Fibroblast of skin of left quadriceps (primary cell): ENCODE data around the gene EHD4.

Source experiments
- DNase-seq, 2 experiments: peaks; one replicate each; pipeline ENCODE4 v3.0.0-alpha.2; 2013; ENCODE audit warnings: low read depth in 2 of 2

EHD4 gene

DNA sequence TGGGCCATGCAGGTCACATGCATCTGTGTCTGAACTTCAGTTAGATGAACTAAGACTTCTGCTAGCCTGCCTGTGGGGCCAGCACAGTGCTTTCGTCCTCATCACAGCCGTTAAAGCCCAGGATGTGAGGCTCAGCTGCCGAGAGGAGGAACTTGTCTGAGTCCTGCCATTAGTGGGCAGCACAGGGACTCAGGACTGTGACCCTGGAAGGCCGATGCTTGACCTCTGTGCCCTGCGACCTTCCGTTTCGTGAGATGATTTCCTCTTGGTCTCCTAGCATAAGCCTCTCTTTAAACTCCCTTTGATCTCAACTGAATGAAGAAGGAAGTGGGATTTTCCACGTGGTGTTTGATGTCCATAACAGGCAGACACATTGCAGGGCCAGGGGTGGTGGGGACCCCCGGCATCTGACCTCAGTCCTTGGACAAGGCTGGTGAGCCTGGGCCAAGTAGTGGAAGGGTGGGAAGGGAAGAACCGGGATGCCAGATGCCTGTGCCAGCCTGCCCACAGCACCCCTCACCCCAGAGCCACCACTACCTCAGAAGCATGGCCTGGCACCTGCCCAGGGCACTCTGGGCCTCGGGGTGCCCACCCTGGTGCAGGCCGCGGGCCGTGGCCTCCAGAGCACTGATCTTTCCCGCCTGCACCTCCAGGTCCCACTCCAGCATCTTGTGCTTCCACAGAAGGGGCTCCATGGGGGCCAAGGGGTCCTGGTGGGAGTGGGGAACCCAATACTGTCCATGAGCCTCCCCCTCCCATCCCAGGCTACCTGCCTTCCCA, 112.1 kb downstream of the EHD4 start:
- DNase-seq, result no peak

DNA sequence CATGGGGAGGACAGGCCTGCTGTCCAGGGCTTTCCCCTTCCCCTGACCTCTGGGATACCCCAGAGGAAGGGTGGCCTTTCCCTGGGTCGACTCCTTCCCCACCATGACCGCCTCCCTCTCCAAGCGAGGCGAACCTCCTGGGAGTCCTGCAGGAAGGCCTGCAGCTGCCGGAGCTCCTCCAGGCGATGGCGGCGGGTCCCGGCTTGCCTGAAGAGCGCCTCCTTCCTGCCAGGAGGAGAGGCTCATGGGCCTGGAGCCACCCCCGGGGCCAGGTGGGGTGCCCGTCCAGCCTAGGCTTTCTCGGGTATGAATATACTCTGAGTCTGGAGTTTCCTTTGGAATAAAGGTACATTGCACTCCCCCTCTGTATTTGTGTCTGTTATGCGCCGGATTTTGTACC, 113.6 kb downstream of the EHD4 start:
- no peak for DNase-seq

DNA sequence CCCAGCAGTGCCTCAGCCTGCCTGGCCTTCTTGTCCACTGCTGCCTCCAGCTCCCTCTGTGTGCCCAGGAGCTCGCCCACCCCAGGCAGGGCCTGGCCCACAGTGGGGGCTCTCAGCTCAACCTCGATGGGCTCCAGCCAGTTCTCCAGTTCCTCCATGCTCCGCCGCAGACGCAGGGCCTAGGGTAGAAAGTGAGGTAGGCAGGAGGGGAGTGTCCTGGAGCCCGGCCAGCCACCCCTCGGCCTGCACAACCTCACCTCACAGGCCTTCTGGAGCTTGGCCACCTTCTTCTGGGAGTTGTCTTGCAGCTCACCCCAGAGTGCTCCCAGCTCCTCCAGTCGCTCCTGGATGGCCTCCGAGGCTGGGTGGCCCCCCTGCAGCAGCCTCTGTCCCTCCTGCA, 115.0 kb downstream of the EHD4 start:
- DNase-seq, result no peak

DNA sequence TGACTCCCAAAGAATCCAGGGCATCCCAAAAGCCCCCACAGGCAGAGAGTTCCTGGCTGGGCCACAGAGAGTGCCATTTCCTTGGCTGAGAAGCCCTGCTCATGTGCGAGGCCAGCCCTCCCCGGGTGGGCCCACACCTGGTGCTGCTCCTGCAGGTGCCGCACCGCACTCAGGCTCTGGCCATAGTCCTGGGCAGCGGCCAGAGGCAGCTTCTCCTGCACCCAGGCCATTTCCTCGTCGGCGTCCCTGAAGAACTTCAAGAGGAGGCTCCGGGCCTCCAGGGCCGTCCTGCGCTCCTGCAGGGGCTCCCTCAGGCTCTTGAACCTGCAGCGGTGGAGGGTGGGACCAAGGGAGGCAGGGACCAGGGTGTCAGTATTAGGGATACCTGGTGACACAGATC, 115.6 kb downstream of the EHD4 start:
- DNase-seq, result no peak

DNA sequence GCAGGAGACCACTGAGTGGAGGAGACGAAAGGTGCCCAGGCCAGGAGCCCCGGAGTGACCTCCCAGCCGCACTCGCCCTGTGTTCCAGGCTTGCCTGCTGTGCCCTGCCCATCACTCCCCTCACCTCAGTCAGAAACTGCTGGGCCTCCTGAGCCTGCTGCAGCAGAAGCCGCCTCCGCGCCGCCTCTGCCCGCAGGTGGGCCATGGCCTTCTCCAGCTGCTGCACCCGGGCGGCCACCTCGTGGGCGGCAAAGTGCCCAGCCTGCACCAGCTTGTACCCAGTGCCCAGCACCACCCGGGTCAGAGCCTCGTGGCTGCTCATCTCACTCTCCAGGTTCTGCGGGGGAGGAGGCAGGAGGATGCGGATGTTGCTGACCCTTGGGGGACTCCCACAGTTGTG, 116.1 kb downstream of the EHD4 start:
- no peak for DNase-seq

DNA sequence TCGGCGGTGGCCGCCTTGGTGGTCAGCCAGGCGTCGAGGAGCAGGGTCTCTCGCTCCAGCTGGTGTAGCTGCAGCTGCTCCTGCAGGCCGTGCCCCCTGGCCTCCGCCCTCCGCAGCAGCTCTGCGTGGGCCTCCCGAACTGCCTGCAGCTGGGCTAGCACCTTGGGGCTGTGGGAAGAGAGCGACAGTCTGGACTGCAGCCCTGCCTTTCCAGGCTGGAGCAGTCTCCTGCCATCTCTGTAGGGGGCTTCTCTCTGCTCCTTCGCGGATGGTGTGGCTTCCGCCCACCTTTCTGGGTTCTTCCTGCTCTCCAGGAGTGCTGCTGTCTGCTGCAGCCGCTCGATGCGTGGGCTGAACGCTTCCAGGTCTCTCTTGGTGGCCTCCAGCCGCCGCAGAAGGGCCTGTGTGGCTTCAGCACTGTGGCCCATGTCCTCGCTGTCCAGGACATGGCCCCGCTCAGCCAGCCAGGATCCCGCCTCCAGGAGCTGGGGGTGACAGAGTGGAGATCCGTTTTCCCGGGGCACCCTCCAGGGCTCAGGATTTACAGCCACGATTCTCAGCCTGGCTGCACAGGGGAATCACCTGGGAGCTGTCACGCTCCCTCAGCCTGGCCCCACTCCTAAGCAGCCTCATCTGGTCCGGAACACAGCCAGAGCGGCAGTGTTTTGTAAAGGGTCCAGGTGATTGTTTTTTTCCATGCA, 116.9 kb downstream of the EHD4 start:
- no peak for DNase-seq

DNA sequence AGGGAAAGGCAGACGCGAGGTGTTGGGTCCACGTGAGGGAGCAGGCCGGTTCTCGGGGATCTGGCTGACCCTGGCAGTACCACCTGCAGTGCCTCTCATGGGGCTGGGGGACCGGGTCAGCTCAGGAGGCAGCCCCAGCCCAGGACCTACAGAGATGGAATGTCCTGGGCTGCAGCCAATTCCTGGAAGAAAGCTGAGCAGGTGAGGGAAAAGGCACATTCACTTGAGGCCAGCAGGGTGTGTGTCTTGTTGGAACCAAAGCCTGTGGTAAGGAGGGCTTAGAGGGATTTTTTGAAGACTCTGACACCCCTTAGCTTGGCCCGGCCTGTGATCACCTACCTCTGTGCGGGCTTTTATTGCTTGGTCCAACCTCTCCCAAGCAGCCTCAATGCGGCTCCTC, 117.9 kb downstream of the EHD4 start:
- DNase-seq, result no peak

DNA sequence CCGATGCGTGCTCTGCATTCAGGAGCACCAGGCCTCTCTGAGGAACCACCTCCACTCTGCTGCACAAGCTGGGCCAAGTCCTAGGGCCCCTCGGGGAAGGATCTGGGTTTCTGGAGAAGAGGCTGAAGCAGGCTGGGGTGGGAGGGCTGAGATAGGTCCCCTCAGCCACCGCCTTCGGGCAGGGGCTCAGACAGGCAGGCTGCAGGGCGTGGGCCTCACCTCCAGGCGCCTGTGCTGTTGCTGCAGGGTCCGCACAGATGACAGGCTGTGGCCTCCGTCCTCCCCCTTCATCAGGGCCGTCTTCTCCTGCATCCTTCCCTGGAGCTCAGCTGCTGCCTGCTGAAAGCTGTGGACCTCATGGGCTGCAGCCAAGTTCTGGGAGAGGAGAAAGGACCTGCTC, 118.5 kb downstream of the EHD4 start:
- no peak for DNase-seq

DNA sequence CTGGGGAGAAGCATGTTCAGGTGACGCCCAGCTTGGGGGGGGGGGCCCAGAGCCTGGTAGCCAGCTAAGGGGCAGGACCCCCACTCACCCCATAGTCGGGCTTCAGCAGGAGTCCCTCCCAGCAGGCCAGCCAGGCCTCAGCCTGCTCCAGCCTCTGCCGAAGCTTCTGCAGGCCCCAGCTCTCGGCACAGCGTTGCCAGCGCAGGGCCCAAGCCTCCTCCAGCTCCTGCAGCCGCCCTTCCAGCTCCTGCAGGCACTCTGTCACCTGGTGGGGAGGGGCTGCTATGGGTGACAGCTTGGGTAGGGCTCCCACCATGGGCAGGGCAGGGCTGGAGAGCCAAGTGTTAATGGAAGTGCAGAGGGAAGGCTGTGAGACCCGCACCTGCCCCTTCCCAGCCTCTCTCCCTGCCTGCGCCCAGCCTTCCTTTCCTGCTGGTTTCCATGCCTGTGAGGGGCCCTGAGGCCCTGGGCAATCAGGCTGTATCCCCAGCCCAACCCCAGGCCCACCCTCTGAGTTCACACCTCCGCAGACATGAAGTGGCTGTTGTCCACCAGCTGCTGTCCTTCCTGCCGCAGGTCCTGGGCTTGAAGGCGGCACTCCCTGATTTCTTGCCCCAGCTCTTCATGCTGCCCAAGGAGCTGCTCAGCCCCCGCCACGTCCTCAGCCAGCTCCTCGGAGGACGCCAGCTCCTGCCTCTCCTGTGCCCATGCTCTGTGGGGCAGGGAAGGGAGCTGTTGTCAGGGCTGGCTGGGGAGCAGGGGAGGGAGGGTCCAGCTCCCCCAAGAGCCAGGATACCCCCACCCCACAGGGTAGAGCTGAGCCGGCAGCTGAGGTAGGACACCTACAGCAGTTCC, 119.4 kb downstream of the EHD4 start:
- DNase-seq, result no peak

DNA sequence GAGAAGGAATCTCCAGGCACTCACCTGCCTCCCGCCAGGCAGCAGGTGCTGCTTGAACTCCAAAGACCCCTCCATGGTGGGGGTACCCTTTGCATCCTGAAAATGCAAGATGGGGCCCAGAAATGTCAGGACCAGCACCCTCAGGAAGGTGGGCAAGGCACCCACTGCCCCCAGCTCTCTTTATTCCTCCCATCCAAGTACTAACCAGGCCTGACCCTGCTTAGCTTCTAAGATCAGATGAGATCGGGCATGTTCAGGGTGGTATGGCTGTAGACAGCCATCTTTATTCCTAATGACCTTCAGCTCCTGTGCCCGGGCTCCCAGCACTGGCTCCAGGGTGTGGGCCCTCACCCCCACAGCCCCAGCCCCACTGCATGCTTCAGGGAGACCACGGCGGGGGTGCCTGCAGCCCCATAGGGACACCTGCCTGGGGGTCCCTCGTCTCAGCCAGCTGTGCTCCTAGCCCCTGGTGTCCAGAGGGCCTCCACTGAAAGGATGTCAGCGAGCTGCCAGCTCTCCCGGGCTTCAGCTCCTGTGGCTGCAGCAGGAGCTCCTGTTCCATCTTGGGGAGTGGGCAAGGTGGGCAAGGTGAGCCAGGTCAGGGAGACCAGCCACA, 120.5 kb downstream of the EHD4 start:
- DNase-seq, result no peak

DNA sequence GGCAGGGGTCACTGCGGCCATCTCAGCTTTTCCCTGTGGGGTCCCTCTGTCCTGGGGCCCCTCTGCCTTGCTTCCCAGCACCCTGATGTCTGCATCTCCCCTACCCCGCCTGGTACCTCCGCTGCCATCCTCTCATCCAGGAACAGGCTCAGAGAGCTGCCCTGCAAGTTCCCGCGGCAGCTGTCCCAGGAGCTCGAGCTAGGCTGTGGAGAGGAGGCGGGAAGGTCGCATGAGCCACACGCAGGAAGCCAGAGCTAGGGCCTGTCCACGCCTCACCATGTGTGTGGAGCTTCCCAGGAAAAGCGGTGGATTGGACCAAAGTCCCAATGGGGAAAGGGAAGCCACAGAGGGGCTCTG, 121.2 kb downstream of the EHD4 start:
- no peak for DNase-seq

DNA sequence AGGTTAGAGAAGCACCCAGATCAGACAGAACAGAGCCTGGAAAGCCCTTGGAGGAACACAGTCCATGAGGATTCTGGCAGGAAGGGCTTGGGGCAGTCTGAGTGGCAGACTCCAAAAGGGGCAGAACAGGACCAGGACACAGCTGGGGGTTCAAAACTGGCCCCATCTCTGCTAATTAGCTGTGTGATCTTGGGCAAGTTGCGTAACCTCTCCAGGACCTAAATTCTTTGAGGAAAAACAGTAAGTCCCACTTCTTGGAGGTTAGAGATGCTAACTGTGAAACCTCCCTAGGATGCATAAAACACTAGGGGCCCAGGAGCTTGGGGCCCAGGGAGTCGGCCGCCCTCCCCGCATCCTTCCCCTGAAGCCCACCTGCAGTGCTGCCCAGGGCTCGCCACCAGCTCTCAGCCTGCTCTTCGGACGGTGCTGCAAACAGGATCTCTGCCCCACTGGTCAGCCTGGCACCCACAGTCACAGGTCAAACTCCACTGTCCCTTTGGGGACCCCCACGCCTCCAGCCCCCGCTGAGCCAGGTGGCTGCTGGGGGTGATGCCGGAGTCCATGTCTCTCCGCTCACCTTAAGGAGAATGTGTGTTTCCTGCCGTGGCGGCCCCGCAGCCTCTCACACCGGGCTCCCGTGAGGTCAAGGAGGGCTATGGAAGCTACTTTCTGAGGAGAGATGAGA, 121.7 kb downstream of the EHD4 start:
- DNase-seq, result no peak

DNA sequence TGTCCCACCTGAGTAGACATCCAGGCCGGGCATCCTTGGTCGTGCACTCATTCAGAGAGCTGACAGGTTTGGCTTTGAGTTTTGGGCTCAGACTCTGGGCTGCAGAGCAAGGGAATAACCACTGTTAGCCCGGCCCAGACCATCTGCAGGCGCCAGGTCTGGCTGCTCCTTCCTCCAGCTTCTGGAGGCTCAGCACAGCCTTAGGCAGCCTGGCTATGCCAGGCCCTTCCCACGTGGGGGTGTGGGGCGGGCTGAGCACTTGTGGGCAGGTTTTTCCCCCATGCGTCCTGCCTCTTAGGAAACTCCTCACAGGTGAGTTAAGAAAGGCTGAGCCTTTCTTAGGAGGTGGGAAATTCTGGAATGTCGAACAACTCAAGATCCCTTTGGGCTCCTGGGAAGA, 122.5 kb downstream of the EHD4 start:
- DNase-seq, result no peak

DNA sequence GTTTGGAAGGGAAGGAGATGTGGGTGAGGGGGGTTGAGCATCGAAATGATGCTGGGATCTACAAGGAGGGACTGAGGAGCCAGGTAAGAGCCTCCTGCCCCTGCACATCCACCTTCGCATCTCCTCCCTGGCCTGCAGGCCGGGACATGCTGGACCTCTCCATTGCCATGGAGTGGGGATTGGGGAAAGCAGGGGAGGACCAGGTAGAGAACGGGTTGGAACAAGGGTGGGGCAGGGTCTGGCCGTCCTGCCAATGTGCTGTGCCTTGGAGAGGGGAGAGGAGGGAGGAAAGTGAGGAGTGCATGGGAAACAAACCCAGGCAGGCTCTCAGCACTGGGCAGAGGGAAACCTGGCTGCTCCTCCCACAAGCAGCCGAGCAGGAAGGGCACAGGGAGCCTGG, 123.2 kb downstream of the EHD4 start:
- no peak for DNase-seq

DNA sequence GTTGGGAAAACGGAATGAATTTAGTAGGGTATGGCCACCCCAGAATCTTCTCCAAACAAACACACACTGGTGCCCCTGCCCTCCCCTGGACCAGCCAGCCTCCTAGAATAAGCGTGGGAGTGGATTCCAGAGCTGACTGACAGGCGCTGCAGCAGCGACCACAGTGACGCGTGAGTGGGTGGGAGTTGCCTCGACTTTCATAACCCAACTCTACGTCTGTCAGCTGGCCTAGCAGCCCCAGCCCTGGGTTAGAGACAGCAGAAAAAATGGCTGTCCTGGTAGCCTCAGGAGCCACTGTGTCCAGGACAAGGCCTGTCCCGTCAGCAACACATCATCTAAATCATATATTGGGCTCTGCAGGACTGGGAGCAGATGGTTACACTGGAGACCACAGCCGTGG, 123.7 kb downstream of the EHD4 start:
- DNase-seq, result no peak

DNA sequence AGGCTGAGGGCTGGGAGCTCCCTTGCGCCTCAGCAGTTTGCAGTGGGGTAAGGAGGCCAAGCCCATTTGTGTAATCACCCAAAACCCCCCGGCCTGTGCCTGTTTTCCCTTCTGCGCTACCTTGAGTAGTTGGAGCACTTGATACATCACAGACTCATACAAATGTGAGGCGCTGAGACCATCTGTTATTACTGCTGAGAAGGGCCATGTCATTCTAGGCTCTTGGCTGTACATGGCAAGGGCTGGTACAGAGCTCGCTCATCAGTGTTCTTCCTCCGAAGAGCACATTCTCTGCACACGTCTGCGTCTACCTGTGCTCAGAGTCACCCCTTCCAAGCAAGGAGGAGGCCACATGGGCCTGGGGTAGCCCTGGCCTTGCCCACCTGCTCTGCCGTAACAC, 124.4 kb downstream of the EHD4 start:
- DNase-seq, result no peak

DNA sequence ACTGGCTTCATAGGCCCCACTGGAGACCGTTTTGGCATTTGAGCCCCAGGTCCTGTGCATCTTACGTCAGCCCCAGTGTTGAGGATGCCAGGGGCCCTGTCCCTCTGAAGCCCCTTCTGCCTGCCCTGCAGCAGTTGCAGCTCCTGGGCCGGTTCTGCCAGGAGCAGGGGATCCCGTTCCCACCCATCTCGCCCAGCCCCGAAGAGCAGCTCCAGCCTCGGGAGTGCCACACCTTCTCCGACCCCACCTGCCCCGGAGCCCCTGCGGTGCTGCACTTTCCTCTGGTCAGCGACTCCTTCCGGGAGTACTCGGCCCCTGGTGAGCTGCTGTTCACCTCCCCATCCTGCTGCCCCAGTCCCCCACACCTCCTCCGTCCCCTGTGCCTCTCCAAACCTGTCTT, 125.2 kb downstream of the EHD4 start:
- no peak for DNase-seq
